Neural crest cell (in vitro differentiated cells): ENCODE measurements around the gene CRYAB. TPM values are rescaled to one million over a fixed set of nuclear protein-coding genes. Genes with fewer than 3 reads are reported as not detected.

ENCODE experiments used
- DNase-seq: peaks from one replicate; pipeline ENCODE4 v3.0.0; 2021; ENCODE audit warnings: low read depth, mixed read lengths, low spot score
- H3K27ac Mint-ChIP-seq: one replicate; pipeline ENCODE4 v1.8.0; 2021; ENCODE audit warnings: mild to moderate bottlenecking, mixed read lengths; ENCODE audit not compliant: unreplicated experiment
- H3K27me3 Mint-ChIP-seq: 2 replicates; pipeline ENCODE4 v1.8.0; 2021; ENCODE audit warnings: low read depth, mild to moderate bottlenecking, mixed read lengths
- H3K36me3 Mint-ChIP-seq: 2 replicates; pipeline ENCODE4 v1.8.0; 2021; ENCODE audit warnings: low read depth, mild to moderate bottlenecking, mixed read lengths
- H3K4me1 Mint-ChIP-seq: 2 replicates; pipeline ENCODE4 v1.8.0; 2021; ENCODE audit warnings: mixed read lengths
- H3K4me3 Mint-ChIP-seq: one replicate; pipeline ENCODE4 v1.8.0; 2021; ENCODE audit warnings: mild to moderate bottlenecking, mixed read lengths
- H3K9me3 Mint-ChIP-seq: 2 replicates; pipeline ENCODE4 v1.8.0; 2021; ENCODE audit warnings: mixed read lengths
- total RNA-seq: library from RNA; stranded (reverse); gene quantifications from 2 replicates; pipeline ENCODE4 v1.2.1, GENCODE V29; 2021
- TF ChIP-seq, protein P1 (sequence below): fragments of 200-600 bp; sonication (generic); conservative IDR thresholded peaks from 2 replicates; pipeline ENCODE4 v1.5.0; 2021; ENCODE audit warnings: antibody characterized with exemption, mild to moderate bottlenecking

CRYAB gene
- total RNA-seq, 1 donor from 2014 or later = not detected

DNA sequence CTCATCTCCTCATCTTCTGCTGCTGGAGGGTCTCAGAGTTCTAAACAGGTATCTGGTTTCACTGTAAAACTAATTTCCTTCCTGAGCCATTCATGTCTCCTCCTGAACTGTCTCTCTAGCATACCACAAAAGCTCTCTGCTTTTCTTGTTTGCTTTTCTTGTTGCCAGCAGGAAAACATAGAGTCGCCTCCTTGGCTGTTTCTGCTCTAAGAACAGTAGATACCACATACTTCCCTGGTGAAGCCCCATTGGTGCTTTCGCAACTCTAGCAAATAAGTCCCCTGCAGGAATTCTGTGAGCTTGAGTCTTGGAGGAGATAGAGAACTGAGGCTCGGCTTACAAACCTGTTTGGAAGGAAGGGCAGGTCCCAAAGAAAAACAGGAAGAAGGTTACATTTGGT lies 32.6 kb upstream of the CRYAB start:
- DNase-seq = no peak
- H3K27ac Mint-ChIP-seq = no peak overlapping the region

DNA sequence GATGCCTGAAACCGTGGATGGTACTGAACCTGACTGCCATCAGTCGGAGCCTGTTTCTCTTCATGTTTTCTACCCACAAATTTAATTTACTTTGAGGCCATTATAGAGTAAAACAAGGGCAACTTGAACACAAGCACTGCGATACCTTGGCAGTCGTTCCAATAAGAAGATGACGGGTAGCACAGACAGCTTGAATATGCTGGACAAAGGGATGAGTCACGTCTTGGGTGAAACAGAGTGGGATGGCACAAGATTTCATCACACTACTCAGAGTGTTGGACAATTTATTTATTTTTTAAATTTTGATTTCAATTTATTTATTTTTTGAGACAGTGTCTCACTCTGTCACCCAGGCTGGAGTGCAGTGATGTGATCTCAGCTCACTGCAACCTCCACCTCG lies 31.3 kb upstream of the CRYAB start:
- H3K36me3 Mint-ChIP-seq = no peaks in the 10 kb centered on the region
- H3K9me3 Mint-ChIP-seq = no peaks in the 10 kb centered on the region
- no peak overlapping the region for H3K27ac Mint-ChIP-seq
- H3K27me3 Mint-ChIP-seq = no peaks in the 10 kb centered on the region
- TF ChIP-seq, protein P1, sequence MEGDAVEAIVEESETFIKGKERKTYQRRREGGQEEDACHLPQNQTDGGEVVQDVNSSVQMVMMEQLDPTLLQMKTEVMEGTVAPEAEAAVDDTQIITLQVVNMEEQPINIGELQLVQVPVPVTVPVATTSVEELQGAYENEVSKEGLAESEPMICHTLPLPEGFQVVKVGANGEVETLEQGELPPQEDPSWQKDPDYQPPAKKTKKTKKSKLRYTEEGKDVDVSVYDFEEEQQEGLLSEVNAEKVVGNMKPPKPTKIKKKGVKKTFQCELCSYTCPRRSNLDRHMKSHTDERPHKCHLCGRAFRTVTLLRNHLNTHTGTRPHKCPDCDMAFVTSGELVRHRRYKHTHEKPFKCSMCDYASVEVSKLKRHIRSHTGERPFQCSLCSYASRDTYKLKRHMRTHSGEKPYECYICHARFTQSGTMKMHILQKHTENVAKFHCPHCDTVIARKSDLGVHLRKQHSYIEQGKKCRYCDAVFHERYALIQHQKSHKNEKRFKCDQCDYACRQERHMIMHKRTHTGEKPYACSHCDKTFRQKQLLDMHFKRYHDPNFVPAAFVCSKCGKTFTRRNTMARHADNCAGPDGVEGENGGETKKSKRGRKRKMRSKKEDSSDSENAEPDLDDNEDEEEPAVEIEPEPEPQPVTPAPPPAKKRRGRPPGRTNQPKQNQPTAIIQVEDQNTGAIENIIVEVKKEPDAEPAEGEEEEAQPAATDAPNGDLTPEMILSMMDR = no peak
- H3K4me3 Mint-ChIP-seq = no peak overlapping the region
- DNase-seq = no peak
- H3K4me1 Mint-ChIP-seq = peaks cover 22% of the 10 kb centered on the region

More for the DNA sequence above, 32.6 kb upstream of the CRYAB start:
- TF ChIP-seq, protein P1 = no peak
- no peak overlapping the region for H3K4me3 Mint-ChIP-seq
- no peaks in the 10 kb centered on the region for H3K9me3 Mint-ChIP-seq
- H3K4me1 Mint-ChIP-seq = peaks cover 9% of the 10 kb centered on the region
- no peaks in the 10 kb centered on the region for H3K36me3 Mint-ChIP-seq
- H3K27me3 Mint-ChIP-seq = no peaks in the 10 kb centered on the region

DNA sequence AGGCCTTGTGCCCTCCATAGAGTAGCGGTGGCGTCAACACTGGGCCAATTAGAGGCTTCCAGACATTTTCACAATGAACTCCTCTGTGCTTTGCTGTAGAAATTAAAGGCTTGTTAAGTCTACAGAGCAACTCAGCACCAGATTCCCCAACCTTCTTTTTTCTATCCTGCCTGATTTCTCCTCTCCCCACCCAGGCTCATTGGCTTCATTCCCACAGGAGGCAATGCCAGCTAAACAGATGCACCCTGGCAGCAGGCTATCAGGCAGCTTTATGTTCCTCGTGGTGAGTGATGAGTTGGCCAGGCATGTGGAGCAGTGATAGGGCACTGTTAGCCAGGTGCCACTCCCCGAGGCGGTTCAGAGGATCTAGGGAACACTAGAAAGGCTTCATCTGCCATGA lies 30.4 kb upstream of the CRYAB start:
- Mint-ChIP-seq H3K4me3 (no peak overlapping the region), H3K27me3 (no peaks in the 10 kb centered on the region), H3K9me3 (no peaks in the 10 kb centered on the region), H3K36me3 (no peaks in the 10 kb centered on the region), H3K27ac (no peak overlapping the region), H3K4me1 (peaks cover 29% of the 10 kb centered on the region)
- no peak for DNase-seq
- TF ChIP-seq, protein P1 = no peak

DNA sequence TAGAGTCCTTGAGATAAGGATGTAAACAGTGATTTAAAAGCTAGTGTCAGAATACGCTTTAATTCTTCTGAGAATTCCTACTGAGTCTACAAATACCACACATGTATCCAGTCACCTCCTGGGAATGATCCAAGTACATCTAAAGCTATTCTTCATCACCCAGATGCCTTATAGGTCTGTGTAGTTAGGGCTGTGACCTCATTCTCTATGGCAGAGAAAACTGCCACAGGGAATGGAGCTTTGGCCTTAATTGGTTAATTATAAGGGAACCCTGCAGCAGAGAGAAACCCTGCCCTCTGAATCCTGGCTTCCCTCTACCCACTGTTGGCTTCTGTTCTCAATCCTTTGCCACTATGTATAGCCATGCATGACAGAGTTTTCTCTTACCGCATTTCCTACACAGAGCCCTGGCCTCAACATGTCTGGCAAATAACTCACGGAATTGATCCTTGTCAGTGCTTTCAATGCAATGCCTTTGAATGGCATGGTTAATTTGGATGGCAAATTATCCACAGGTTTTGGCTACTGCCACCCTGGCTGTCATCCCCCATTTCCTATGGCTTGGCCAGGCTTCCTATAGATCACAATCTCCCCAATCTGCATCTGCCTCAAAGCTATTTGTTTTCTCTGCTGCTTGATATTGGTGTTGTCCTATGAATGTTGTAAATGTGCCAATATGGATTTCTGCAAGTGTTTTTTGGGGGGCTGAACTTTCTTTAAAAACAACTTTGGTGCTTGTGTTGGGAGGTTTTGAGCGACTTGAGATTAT lies 28.4 kb upstream of the CRYAB start:
- H3K36me3 Mint-ChIP-seq = no peaks in the 10 kb centered on the region
- DNase-seq = no peak
- no peak overlapping the region for H3K4me3 Mint-ChIP-seq
- no peak overlapping the region for H3K27ac Mint-ChIP-seq
- H3K4me1 Mint-ChIP-seq = peaks cover 47% of the 10 kb centered on the region
- H3K27me3 Mint-ChIP-seq = no peaks in the 10 kb centered on the region
- no peaks in the 10 kb centered on the region for H3K9me3 Mint-ChIP-seq
- TF ChIP-seq, protein P1 = no peak

DNA sequence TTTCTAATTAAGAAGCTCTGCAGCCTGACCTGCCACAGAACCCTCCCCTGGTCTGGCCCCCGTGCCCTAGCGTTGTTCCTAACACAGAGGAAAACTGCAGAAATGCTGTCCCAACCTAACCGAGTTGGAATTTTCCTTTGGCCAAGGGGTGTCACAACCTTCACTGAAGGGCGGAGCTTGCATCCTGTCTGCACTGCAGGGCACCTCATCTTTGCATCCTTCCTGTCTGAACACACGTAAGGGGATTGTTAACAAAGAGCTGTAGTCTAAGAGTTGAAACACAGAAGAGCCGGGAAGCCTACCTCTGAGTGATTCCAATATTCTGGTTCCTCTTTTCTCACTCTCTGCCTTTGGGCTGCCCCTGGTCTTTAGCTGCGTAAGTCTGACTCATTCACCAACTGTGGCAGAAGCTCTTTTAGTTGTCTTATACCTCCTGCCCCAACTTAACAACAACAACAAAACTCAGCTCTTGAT lies 27.2 kb upstream of the CRYAB start:
- no peak for DNase-seq

More for the DNA sequence above, 27.2 kb upstream of the CRYAB start:
- peak overlapping the region; percentile 72 for H3K4me3 Mint-ChIP-seq
- H3K4me1 Mint-ChIP-seq = peaks cover 49% of the 10 kb centered on the region
- no peaks in the 10 kb centered on the region for H3K27me3 Mint-ChIP-seq
- no peaks in the 10 kb centered on the region for H3K36me3 Mint-ChIP-seq
- H3K9me3 Mint-ChIP-seq = no peaks in the 10 kb centered on the region
- peak overlapping the region; percentile 86 for H3K27ac Mint-ChIP-seq
- TF ChIP-seq, protein P1 = no peak
